GM13976 (cell line): ENCODE results near the gene TBC1D20.

ENCODE experiments used
- DNase-seq: peaks from one replicate; pipeline ENCODE4 v3.0.0; 2012; ENCODE audit warnings: low spot score
- in situ Hi-C: fragments of 300-500 bp; cut with MboI; formaldehyde crosslinking; loops from one replicate; pipeline ENCODE4 v1.12.0; 2022; ENCODE audit warnings: low sequenced_read_pairs, mixed read lengths, inconsistent platforms; ENCODE audit not compliant: unreplicated experiment
- TF ChIP-seq, protein P1 (sequence below): IDR thresholded peaks from 2 replicates; pipeline ENCODE4 v1.5.1; 2012; ENCODE audit warnings: borderline replicate concordance, mild to moderate bottlenecking; ENCODE audit not compliant: insufficient read depth; ENCODE audit errors: extremely low read depth, missing control alignments, control extremely low read depth

The TBC1D20 gene

DNA sequence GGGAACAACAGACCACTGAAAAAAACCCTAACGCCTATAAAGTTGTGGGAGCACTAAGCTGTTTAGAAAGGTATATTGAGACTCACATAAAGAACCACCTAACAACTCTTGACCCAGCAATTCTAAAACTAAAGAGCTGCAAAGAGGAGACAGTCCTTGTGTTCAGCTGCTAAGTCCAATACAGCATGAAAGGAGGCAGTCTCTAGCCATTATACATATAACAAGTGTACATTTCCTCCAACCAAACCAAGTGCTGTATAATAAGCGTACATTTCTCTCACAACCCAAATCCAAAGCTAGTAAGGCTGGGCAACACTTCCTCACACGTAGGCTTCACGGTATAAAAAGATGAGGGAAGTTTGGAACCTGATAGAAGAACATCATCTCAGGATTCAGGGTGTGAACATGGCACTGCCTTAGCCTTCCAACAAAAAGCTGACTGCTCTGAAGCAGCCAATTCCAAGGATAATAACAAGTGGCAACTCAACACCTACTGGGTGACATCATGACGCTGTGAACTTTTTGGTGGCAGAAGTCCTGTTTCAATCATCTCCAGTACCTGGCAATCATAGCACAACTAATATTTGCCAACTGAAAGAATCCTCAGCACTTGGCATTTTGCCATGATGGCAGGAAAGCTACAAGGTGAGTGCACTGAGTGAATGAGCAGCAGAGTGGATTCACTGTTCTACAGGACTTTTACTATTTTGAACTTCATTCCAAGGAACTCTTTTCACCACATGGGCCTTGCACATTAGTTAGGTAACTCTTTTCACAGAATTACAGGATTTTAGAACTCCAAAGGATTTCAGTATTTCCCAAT lies 16.6 kb downstream of the TBC1D20 start:
- no peak for DNase-seq
- TF ChIP-seq, protein P1, sequence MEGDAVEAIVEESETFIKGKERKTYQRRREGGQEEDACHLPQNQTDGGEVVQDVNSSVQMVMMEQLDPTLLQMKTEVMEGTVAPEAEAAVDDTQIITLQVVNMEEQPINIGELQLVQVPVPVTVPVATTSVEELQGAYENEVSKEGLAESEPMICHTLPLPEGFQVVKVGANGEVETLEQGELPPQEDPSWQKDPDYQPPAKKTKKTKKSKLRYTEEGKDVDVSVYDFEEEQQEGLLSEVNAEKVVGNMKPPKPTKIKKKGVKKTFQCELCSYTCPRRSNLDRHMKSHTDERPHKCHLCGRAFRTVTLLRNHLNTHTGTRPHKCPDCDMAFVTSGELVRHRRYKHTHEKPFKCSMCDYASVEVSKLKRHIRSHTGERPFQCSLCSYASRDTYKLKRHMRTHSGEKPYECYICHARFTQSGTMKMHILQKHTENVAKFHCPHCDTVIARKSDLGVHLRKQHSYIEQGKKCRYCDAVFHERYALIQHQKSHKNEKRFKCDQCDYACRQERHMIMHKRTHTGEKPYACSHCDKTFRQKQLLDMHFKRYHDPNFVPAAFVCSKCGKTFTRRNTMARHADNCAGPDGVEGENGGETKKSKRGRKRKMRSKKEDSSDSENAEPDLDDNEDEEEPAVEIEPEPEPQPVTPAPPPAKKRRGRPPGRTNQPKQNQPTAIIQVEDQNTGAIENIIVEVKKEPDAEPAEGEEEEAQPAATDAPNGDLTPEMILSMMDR = no peak
- in situ Hi-C loops = no loop called here

DNA sequence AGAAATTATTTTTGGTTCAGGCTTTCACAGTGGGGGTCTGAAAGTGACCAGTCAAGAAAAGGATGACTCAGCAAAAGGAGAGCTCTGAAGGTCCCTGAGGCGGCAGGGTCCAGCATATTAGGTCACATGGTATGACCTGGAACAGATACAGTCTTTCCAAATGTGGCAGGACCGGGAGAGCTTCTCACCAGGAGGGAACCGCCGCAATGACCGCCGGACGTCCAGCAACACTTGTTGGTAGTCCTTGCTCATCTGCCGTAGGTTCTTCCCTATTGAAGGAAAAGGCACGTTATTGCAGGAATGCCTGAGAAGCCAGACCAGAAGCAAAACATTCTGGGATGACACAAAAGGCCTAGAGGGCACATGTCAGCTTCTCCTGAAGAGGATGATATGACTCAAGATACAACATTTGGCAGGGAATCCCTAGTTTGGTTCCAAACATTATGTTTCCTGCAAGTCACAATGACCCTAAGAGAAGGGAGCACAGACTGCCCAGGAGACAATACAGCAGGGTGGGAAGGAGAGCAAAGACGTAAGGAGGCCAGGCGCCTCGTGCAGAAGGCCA lies 17.4 kb downstream of the TBC1D20 start:
- TF ChIP-seq, protein P1 = no peak
- in situ Hi-C loops = no loop called here
- DNase-seq = no peak

DNA sequence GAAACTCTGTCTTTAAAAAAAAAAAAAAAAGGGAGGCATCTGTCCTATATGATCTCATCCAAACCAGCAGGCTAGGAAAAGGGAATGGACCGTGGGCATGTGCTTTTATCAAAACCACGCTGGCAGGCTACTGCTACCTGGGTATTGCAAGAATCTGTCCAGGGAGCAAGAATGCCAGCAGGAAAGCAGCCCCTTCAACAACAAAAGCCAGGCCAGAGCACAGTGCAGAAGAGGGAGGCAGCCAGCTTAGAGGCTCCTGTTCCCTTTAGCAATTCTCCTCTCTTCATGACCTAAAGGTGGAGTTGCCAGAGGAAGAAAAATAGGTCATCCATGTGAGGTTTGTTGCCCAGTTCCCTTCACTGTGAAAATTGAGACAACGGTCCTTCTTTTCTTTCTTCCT lies 18.2 kb downstream of the TBC1D20 start:
- no peak for DNase-seq
- TF ChIP-seq, protein P1 = no peak
- in situ Hi-C loops = no loop called here

GRCh38 chr20:443223-443775 lies 19.0 kb downstream of the TBC1D20 start:
- TF ChIP-seq, protein P1 = no peak
- in situ Hi-C loops = no loop called here
- DNase-seq = no peak

DNA sequence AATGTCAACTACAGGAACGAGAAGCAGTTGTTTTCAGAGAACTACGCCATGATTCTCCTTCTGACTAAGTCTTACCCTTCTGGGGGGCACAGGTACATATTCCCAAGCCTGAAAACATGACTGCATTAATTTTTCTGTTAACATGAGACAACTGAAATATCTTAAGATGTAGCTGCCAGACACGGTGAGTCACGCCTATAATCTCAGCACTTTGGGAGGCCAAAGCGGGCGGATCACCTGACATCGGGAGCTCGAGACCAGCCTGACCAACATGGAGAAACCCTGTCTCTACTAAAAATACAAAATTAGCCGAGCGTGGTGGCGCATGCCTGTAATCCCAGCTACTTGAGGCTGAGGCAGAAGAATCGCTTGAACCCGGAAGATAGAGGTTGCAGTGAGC lies 21.7 kb downstream of the TBC1D20 start:
- in situ Hi-C loops = no loop called here
- no peak for DNase-seq
- TF ChIP-seq, protein P1 = no peak

DNA sequence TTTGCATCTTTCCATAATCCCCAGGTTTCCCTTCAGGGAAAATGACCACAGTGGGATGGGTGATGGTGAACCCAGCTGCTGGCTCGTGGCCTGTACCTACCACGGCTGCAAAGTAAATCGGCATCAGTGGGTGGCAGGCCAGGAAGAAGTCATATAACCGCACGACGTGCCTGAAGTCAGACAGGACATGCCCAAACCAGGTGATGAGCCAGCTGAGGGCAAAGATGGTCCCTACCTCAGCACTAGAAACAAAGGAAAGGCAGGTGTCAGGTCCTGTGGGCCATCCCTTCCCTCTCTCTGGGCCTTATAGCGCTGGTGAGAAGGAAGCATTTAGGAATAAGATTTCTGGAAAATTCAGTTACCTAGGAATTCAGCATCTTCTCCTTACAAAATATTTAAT lies 22.2 kb downstream of the TBC1D20 start:
- TF ChIP-seq, protein P1 = no peak

More for the DNA sequence above, 22.2 kb downstream of the TBC1D20 start:
- in situ Hi-C loops = no loop called here
- DNase-seq = no peak
